Astrocyte (in vitro differentiated cells and primary cell): ENCODE data around the gene REEP1. TPM values are rescaled to one million over a fixed set of nuclear protein-coding genes. Genes with fewer than 3 reads are reported as not detected.

Experiments used
- DNase-seq: peaks from one replicate; pipeline ENCODE4 v3.0.0-alpha.2; 2010; ENCODE audit warnings: low read depth
- FAIRE-seq: peaks from 2 replicates; lab custom pipeline; 2011; peaks lifted over from hg19 to GRCh38; lab: Jason Lieb, UNC
- H2AFZ ChIP-seq: 2 replicates; pipeline ENCODE4 v1.6.0; 2012; ENCODE audit warnings: low read depth, low read length, inconsistent platforms
- H3K27ac ChIP-seq: 2 replicates; pipeline ENCODE4 v1.5.1; 2011; ENCODE audit warnings: low read depth, low read length, inconsistent platforms
- H3K27me3 ChIP-seq: 2 replicates; pipeline ENCODE4 v1.6.0; 2011; ENCODE audit warnings: low read length, inconsistent platforms; ENCODE audit not compliant: insufficient read depth
- H3K36me3 ChIP-seq: 2 replicates; pipeline ENCODE4 v1.5.1; 2011; ENCODE audit warnings: low read length, inconsistent platforms; ENCODE audit not compliant: insufficient read depth
- H3K4me1 ChIP-seq: 2 replicates; pipeline ENCODE4 v1.5.1; 2011; ENCODE audit warnings: low read length, inconsistent platforms; ENCODE audit not compliant: insufficient read depth
- H3K4me2 ChIP-seq: 2 replicates; pipeline ENCODE4 v1.6.0; 2012; ENCODE audit warnings: low read length, inconsistent platforms
- H3K4me3 ChIP-seq: 2 replicates; pipeline ENCODE4 v1.5.1; 2011; ENCODE audit warnings: low read depth, mild to moderate bottlenecking, low read length, inconsistent platforms; ENCODE audit not compliant: insufficient read depth
- H3K79me2 ChIP-seq: 2 replicates; pipeline ENCODE4 v1.6.0; 2012; ENCODE audit warnings: mild to moderate bottlenecking, low read length, inconsistent platforms; ENCODE audit not compliant: insufficient read depth
- H3K9ac ChIP-seq: 2 replicates; pipeline ENCODE4 v1.6.0; 2012; ENCODE audit warnings: mild to moderate bottlenecking, low read length, inconsistent platforms
- H3K9me3 ChIP-seq: 2 replicates; pipeline ENCODE4 v1.5.1; 2012; ENCODE audit warnings: low read depth, mild to moderate bottlenecking, low read length, inconsistent platforms; ENCODE audit not compliant: insufficient read depth
- H4K20me1 ChIP-seq: 2 replicates; pipeline ENCODE4 v1.6.0; 2012; ENCODE audit warnings: low read length, inconsistent platforms; ENCODE audit not compliant: insufficient read depth
- H3K27ac Mint-ChIP-seq: one replicate; pipeline ENCODE4 v1.8.0; 2021; ENCODE audit warnings: mild to moderate bottlenecking, mixed read lengths; ENCODE audit not compliant: unreplicated experiment
- H3K27me3 Mint-ChIP-seq: one replicate; pipeline ENCODE4 v1.8.0; 2021; ENCODE audit warnings: low read depth, mixed read lengths; ENCODE audit not compliant: unreplicated experiment
- H3K36me3 Mint-ChIP-seq: one replicate; pipeline ENCODE4 v1.8.0; 2021; ENCODE audit warnings: low read depth, mixed read lengths; ENCODE audit not compliant: unreplicated experiment
- H3K4me1 Mint-ChIP-seq: one replicate; pipeline ENCODE4 v1.8.0; 2021; ENCODE audit warnings: low read depth, mixed read lengths; ENCODE audit not compliant: unreplicated experiment
- H3K4me3 Mint-ChIP-seq: one replicate; pipeline ENCODE4 v1.8.0; 2021; ENCODE audit warnings: mild to moderate bottlenecking, moderate library complexity, mixed read lengths; ENCODE audit not compliant: unreplicated experiment
- H3K9me3 Mint-ChIP-seq: one replicate; pipeline ENCODE4 v1.8.0; 2021; ENCODE audit warnings: mild to moderate bottlenecking, mixed read lengths; ENCODE audit not compliant: unreplicated experiment
- CTCF ChIP-seq: IDR thresholded peaks from 2 replicates; pipeline ENCODE4 v1.5.1; 2011; ENCODE audit warnings: low read depth, mild to moderate bottlenecking, inconsistent platforms, low read length, moderate library complexity; ENCODE audit not compliant: insufficient read depth
- EZH2 ChIP-seq: IDR thresholded peaks from 2 replicates; pipeline ENCODE4 v1.6.1; 2012; ENCODE audit warnings: mild to moderate bottlenecking, low read length, inconsistent platforms; ENCODE audit not compliant: insufficient read depth
- total RNA-seq: library from RNA; stranded (reverse); gene quantifications from 2 replicates; pipeline ENCODE4 v1.2.1, GENCODE V29; 2021

REEP1 gene
- total RNA-seq, 1 donor from 2014 or later = 0.61 TPM

- Histone ChIP-seq H3K79me2 (no peaks in the 10 kb centered on the region), H4K20me1 (no peaks in the 10 kb centered on the region), H3K9ac (no peak overlapping the region), H3K4me3 (no peak overlapping the region), H3K9me3 (no peaks in the 10 kb centered on the region), H3K4me1 (no peaks in the 10 kb centered on the region), H3K27ac (no peak overlapping the region), H3K27me3 (peaks cover 13% of the 10 kb centered on the region), H3K4me2 (no peak overlapping the region), H2AFZ (no peak overlapping the region), H3K36me3 (no peaks in the 10 kb centered on the region)
- Mint-ChIP-seq H3K9me3 (no peaks in the 10 kb centered on the region), H3K36me3 (no peaks in the 10 kb centered on the region), H3K4me1 (peaks cover 10% of the 10 kb centered on the region), H3K4me3 (no peak overlapping the region), H3K27me3 (peaks cover 35% of the 10 kb centered on the region), H3K27ac (no peak overlapping the region)
- no peak for DNase-seq
- no peak for FAIRE-seq
- TF ChIP-seq EZH2 (no peak), CTCF (no peak)
Measured at GRCh38 chr2:86302320-86302719, 35.1 kb downstream of the REEP1 start.

- no peaks in the 10 kb centered on the region for H4K20me1 ChIP-seq
- no peaks in the 10 kb centered on the region for H3K4me1 ChIP-seq
- peaks cover 10% of the 10 kb centered on the region for H3K4me1 Mint-ChIP-seq
- no peaks in the 10 kb centered on the region for H3K36me3 Mint-ChIP-seq
- H3K4me3 ChIP-seq = no peak overlapping the region
- peaks cover 13% of the 10 kb centered on the region for H3K27me3 ChIP-seq
- H3K4me2 ChIP-seq = no peak overlapping the region
- no peak overlapping the region for H3K27ac Mint-ChIP-seq
- FAIRE-seq (no peak), DNase-seq (no peak)
- no peaks in the 10 kb centered on the region for H3K79me2 ChIP-seq
- H3K27ac ChIP-seq = no peak overlapping the region
- peaks cover 38% of the 10 kb centered on the region for H3K27me3 Mint-ChIP-seq
- H2AFZ ChIP-seq = no peak overlapping the region
- no peaks in the 10 kb centered on the region for H3K36me3 ChIP-seq
- no peak overlapping the region for H3K9ac ChIP-seq
- no peaks in the 10 kb centered on the region for H3K9me3 ChIP-seq
- no peaks in the 10 kb centered on the region for H3K9me3 Mint-ChIP-seq
- TF ChIP-seq CTCF (no peak), EZH2 (no peak)
- H3K4me3 Mint-ChIP-seq = no peak overlapping the region
Measured at GRCh38 chr2:86301711-86302202, 35.7 kb downstream of the REEP1 start.

GRCh38 chr2:86301009-86301408, 36.4 kb downstream of the REEP1 start:
- TF ChIP-seq CTCF (no peak), EZH2 (no peak)
- Histone ChIP-seq H3K4me3 (no peak overlapping the region), H4K20me1 (no peaks in the 10 kb centered on the region), H3K36me3 (no peaks in the 10 kb centered on the region), H3K9ac (no peak overlapping the region), H3K4me2 (no peak overlapping the region), H3K9me3 (no peaks in the 10 kb centered on the region), H3K27me3 (peaks cover 13% of the 10 kb centered on the region), H2AFZ (no peak overlapping the region), H3K79me2 (no peaks in the 10 kb centered on the region), H3K27ac (no peak overlapping the region), H3K4me1 (no peaks in the 10 kb centered on the region)
- Mint-ChIP-seq H3K36me3 (no peaks in the 10 kb centered on the region), H3K27me3 (peaks cover 36% of the 10 kb centered on the region), H3K4me3 (no peak overlapping the region), H3K9me3 (no peaks in the 10 kb centered on the region), H3K4me1 (peaks cover 10% of the 10 kb centered on the region), H3K27ac (no peak overlapping the region)
- DNase-seq (no peak), FAIRE-seq (no peak)
